AG08395 (cell line): Measurements from ENCODE around the gene METTL23.

Experiments used
- DNase-seq: peaks from one replicate; pipeline ENCODE4 v3.0.0; 2012; ENCODE audit warnings: mixed read lengths, low spot score

METTL23 gene

GRCh38 chr17:76726776-76727718 is at the start of gene METTL23:
Gene METTL23, plus strand, starts transcription at chr17:76726839. Its CDS starts 2,872 bp downstream, at chr17:76729711.
- DNase-seq = peak; percentile 75

DNA sequence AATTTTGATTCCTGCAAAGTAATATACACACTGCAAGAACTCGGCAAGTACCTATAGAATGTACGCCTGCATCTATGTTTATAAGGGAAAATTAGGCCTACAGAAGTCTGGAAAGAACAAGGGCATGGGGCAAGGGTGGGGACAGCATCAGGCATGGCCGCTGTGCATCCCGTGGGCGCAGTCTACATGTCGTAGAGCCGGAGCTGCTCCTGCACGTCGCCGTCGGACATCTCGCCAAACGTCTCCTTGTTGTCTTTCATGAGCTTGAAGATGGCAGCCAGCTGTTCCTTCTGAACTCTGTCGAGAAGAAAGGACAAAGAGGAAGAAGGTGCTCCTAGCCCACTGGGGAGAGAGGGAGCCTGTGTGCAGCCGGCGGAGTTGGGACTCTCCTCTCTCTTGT is 49.2 kb upstream of the METTL23 start:
- no peak for DNase-seq

DNA sequence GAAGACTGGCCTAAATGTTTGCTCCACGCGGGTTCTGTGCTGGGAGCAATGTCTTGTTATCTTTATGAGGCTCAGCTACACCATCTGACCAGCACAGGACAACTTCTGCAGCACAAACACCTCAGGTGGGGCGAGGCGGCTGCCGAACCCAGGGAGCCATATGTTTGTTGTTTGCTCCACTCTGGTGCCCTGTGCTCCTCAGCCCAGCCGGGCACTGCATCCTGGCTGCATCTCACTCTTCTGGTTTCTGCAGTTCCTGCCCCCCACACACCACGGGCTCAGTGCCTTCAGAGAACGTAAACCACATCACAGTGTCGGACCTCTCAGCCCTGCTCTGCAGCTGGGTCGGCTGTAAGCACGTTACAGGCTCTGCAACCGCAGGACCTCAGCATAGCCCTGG is 48.3 kb upstream of the METTL23 start:
- DNase-seq = no peak

DNA sequence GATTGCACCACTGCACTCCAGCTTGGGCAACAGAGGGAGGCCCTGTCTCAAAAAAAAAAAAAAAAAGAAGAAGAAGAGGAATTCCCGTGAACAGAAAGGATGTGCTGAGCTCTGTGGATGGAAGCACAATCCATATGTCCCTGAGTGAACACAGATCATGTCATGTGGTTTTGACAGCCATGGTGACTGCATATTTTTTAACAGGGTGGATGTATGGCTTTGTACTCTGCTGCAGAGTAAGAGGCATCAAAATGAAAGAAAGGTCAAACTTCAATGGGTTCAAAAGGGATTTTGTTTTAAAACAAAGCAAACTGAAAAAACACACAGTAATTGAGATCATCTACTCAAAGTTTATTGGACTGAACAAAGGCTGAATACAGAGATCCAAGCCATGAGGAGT is 47.4 kb upstream of the METTL23 start:
- no peak for DNase-seq

DNA sequence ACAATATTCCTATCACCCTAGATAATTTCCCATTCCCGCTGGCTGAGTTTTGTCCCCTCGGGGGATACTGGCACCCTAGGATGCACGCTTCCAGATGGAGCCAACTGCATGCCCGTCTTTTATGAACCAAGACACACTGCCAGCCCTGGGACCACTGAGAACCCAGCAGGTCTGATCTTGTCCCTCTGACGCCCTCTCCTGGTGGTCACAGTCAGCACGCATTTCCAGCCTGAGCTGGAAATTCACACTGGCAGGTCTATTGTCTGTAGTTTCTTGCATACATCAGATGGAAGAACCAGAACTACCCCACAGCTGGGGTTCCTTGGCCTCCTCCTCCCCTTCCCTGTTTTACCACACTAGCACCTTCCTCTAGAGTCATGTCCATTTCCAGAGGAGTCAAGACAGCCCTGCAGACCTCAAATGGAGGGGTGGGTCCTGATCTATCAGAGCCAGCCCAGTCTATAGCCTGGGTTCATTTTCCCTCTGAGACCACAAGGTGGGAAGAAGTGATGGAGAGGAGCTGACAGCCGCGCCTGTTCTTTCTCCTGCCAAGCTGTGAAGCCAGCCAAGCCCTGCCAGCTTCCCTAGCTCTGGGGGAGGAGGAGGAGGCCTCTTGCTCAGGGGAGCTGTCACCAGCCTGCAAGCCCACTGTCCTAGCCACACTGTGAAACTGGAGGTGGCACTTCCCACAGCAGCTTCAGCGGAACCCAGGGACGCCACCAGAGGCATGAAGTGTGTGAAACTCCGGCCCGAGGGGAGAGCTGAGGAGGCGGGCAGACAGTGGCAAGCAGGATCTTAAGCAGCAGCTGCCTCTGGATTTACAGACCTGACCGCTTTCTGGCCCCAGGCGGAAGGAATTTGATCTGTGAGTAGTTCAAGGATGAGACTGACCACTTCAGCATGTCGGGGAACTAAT is 45.2 kb upstream of the METTL23 start:
- DNase-seq = peak; percentile 64

GRCh38 chr17:76682296-76682695 is 44.3 kb upstream of the METTL23 start:
- no peak for DNase-seq

DNA sequence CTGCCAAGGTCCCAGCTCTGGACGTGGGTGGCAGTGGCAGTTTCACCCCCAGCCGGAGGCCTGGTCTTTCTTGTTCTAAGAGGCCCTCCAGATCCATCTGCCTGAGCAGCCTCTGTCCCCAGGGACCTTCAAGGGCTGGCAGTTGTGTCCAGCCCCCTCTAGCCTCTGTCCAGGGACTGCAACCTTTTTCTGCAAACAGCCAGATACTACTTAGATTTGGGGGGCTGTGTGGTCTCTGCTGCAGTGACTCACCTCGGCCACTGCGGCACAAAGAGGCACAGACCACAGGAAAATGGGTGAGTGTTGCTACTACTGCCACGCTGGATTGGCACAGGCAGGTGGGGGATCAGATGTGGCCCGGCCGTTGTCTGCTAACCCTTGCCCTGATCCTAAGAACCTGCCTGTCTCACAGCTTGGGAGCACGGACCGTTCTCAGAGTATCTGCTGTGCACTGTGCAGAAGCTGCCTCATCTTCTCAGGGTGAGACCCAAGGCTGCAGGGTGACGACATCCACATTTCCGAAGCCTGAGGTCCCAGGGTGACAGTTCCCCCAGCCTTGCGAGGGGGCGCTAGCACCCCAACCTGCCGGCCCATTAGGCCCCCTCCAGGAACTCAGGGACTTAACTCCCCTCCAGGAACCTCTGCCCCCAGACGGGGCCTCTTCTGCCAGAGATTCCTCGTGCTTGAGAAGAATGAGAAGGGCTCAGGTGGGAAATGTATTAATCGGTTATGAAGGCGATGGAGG is 43.5 kb upstream of the METTL23 start:
- no peak for DNase-seq

- DNase-seq = no peak
Measured at GRCh38 chr17:76683921-76684745, 42.5 kb upstream of the METTL23 start.

- no peak for DNase-seq
Measured at GRCh38 chr17:76684756-76685155, 41.9 kb upstream of the METTL23 start.

DNA sequence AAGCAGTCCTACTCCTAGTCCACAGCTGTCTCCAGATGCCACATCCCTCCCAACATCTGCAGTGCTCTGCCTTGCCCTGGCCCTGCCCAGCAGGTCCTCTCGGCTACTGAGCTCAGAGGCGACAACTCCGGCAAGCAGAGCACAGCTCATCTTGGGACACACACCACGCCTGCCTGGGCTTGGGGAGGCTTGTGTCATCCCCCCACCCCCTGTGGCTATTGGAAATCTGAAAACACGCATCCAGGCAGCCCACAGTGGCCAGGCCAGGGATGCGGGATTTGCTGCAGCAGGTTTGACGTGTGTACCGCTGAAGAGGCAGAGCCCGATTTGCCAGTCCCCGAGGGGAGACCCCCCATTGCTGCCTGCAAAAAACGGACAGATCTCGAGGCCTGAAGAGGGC is 41.3 kb upstream of the METTL23 start:
- no peak for DNase-seq

DNA sequence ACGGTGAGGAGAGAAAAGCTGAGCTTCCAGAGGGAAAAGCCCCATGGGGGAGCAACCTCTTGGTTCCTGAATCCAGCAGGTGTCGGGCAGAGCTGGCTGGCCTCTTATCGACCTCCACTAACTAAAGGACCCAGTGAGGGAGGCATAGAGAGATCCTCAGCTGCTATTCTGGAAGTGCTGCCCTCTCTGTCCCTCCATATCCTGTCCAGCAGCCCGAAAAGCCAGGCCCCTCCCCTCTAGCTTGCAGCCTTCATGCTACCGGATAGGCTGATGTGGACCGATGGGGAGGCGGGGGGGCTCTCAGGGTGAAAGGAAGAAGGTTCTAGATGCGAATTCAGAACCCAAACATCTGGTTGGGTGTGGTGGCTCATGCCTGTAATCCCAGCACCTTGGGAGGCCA is 40.8 kb upstream of the METTL23 start:
- DNase-seq = no peak

GRCh38 chr17:76686538-76687297 is 39.9 kb upstream of the METTL23 start:
- no peak for DNase-seq

DNA sequence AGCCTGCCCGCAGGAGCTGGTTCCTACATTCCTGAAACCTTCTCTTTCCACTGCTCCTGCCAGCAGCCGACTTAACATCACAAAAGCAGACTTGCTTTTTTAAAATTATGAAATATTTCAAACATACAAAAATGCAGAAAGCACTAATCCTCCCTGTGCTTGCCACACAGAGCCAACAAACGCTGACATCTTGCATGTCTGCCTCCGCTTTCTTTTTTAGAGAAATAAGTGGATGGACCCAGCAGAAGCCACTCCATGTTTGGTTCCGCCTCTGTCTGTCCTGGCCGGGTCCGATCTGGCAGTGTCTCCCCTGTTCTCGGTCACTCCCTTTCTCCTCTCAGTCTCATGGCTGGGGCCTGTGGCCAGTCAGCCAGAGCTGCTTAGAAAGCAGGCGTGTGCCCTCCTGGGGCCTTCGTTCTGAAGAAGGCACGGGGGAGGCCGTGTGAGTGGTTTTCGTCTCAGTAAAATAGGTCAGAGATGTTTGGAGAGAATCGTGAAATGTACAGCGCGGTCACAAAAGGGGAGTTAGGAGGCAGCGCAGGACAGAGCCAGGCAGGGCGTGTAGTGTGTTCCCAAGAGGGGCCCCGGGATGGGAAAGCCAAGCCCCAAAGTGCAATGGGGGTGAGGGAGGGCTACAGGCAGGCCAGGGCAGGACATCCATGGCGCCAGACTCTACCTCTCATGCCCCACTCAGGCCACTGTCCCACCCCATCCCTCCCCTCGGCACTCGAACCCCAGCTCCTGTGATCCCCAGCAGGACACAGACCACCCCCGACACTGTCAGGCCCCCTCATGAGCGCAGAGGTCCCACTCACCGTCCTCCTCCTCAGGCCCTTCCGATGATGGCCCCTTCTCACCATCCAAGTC is 39.1 kb upstream of the METTL23 start:
- peak; percentile 61 for DNase-seq

DNA sequence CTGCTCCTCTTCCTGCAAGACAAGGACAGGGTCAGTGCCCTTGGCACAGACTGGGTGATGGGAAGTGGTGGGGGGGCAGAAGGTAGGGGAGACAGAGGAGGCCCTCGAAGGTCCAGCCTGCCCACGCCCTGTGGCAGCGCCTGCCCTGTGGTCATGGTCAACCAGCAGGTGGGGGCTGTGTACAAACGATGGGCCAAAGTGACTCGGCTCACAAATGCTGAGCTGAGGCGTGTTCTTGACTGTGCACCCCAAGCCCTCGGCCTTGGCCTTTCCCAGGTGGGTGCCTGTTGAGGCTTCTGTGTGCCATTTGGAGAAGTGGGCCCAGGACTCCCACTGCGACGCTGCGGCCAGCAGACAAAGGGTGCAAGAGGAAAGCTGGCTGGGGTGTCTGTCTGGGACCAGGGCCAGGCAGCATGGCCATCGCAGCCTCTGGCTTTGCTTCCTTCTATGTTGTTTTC is 38.4 kb upstream of the METTL23 start:
- DNase-seq = peak; percentile 41

GRCh38 chr17:76689859-76690258 is 36.8 kb upstream of the METTL23 start:
- DNase-seq = no peak

DNA sequence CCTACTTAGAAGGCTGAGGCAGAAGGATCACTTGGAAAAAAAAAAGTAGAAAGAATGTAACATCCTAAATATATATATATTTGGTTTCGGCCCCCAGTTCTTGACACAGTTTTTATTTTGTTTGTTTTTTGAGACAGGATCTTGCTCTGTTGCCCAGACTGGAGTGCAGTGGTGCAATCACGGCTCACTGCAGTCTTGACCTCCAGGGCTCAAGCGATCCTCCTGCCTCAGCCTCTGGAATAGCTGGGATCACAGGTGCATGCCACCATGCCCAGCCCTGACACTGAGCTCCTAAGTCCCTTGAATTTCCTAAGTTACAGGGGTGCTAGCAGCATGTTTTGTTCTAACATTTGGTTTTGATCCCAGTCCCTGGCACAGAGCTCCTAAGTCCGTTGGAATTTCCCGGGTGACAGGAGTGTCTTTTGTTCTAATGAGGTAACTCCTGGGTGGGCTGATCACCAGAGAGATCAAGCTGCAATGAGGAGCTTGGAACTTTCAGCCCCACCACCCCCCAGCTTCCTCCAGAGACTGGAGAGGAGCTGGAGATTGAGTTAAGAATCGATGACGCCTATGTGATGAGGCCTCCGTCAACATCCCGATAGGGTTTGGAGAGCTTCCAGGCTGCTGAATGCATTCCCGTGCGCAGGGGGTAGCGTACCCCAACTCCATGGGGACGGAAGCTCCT is 35.9 kb upstream of the METTL23 start:
- DNase-seq = no peak

DNA sequence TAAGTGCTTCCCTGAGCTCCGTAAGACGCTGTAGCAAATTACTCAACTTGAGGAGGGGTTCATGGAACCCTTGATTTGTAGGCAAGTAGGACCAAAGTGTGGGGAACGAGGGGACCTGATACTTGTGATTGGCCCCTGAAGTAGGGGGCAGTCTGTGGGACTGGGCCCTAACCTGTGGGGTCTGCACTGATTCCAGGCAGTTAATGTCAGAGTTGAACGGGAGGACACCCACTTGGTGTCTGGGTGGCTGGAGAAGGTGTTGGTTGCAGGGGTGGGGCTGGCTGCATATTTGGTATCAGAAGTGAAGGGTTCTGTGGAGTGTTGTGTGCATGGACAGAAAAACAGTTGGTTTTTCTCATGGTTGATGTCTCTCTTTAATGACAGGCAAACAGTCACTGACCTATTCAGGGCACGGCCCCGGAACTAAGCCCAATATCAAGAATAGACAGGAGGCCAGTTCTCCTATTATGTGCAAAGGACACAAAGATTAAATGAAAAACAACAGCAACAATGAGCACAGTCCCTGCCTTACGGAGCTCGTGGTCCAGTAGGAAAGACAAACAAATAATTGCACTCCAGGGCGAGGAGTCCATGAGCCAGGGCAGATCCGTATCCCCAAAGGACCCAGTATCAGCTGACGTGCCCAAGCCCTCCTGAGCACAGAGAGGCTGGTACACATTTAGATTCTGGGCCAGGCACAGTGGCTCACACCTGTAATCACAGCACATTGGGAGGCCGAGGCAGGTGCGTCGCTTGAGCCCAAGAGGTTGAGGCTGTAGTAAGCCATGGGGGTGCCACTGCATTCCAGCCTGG is 35.1 kb upstream of the METTL23 start:
- no peak for DNase-seq
